Stimulated activated CD8-positive, alpha-beta memory T cell treated with anti-CD3 and anti-CD28 coated beads, Interleukin-12 subunit alpha, Interleukin-12 subunit beta, amount 100 ng/mL, for 4 hours (primary cell): ENCODE measurements around the gene HTR4.
"Not testable (repeated sequence)": the region's sequence is repeated elsewhere in the genome, so short reads cannot be mapped to it uniquely, and the experiment has no call there.

Experiments used
- DNase-seq: peaks from one replicate; pipeline ENCODE4 v3.0.0-alpha.2; 2020; ENCODE audit warnings: low read depth

HTR4 gene, protein sequence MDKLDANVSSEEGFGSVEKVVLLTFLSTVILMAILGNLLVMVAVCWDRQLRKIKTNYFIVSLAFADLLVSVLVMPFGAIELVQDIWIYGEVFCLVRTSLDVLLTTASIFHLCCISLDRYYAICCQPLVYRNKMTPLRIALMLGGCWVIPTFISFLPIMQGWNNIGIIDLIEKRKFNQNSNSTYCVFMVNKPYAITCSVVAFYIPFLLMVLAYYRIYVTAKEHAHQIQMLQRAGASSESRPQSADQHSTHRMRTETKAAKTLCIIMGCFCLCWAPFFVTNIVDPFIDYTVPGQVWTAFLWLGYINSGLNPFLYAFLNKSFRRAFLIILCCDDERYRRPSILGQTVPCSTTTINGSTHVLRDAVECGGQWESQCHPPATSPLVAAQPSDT

GRCh38 chr5:148653836-148654781 lies at the start of gene HTR4:
TSS of gene HTR4 (minus strand) at chr5:148654527. CDS start at chr5:148637014, 17,513 bp downstream.
- DNase-seq = no peak

GRCh38 chr5:148702019-148702596 lies 47.8 kb upstream of the HTR4 start:
- DNase-seq = no peak

GRCh38 chr5:148699028-148699427 lies 44.7 kb upstream of the HTR4 start:
- no peak for DNase-seq

DNA sequence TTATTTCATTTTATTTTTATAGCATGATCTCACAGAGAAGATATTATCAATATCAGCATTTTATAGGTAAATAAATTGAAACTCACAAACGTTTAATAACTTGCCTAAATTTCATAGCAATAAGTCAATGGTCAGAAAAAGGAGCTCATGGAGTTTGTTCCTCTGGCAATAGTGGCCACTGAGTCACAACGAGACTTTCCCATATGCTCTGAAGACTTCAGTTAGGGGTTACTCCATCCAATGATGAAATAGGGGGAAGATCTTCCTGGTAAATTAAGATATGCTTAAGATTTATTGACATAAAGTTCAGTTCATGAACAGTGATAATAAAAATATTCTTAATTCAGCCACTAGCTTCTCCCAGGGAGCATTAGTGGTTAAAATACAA lies 43.5 kb upstream of the HTR4 start:
- no peak for DNase-seq

GRCh38 chr5:148697180-148697808 lies 43.0 kb upstream of the HTR4 start:
- no peak for DNase-seq

- DNase-seq = no peak
These were observed 42.1 kb upstream of the HTR4 start for GRCh38 chr5:148696187-148697036.

- DNase-seq = no peak
These were observed 36.6 kb upstream of the HTR4 start for GRCh38 chr5:148690945-148691344.

DNA sequence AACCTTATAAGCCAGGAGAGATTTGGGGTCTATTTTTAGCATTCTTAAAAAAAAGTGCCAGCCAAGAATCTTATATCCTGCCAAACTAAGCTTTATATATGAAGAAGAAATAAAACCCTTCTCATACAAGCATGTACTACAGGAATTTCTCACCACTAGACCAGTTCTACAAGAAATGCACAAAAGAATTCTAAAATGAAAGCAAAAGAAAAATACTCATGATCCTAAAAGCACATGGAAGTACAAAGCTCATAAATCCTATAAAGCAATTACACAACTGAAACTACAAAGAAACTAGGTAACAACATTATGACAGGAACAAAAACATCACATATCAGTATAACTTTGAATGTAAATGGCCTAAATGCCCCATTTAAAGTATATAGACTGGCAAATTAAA lies 34.5 kb upstream of the HTR4 start:
- DNase-seq = no peak

GRCh38 chr5:148687871-148688270 lies 33.5 kb upstream of the HTR4 start:
- no peak for DNase-seq

DNA sequence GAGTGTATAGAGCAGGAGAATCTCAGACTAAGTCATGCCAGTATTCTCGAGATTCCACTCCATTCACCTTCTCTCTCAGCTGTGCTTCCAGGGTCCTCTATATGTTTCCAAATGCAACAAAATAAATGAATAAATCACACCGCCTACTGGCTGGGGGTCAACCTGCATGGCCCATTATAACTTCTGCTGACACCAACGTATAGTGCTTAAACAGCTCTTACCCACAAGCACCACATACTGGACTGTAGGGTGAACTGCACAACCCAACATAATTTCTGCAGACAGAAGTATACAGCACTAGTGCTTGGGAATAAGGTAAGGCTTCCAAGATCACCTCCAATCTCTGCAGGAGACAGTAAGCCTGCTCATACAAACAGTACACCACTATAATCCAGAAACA lies 33.1 kb upstream of the HTR4 start:
- no peak for DNase-seq

DNA sequence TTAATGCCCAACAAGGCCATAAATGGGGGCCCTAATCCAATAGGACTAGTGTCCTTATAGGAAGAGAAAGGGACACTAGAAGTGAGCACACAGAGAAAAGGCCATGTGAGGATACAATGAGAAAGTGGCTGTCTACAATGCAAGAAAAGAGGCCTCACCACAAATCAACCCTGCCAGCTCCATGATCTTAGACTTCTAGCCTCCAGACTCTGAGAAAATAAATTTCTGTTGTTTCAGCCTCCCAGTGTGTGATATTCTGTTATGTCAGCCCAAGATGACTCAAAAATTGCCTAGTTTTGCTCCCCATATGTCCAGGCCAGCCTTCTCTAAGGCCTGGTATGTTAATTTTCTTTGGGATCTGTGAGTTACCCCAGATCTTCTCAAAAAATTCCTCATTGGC lies 32.3 kb upstream of the HTR4 start:
- no peak for DNase-seq

DNA sequence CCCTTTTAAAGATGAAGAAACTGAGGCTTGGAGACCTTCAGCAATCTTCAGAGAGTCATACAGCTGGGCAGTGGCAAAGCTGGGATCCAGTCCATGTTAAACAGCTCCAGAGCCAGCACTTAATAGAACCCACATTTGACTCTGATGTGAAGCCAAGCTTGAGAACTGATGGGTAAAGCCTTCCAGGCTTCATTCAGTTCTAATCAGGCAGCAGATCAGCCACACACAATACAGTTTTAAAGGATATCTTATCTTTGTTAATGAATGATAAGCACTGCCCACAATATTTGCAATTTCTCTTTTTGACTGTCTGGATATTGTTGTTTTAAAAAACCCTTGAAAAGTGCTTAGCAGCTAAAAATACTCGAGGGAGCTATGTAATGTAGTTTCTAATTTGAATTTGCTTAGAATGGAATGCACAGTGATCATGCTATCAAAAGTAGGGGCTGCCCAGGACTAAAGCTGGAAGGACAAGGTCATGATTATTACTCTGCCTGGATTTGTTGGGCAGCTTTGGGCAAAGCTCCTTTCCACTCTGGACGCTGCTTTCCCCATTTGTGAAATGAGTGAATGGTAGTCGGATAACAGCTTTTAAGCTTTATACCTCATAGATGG lies 31.3 kb upstream of the HTR4 start:
- no peak for DNase-seq

- DNase-seq = no peak
These were observed 30.2 kb upstream of the HTR4 start for GRCh38 chr5:148684528-148684927.

DNA sequence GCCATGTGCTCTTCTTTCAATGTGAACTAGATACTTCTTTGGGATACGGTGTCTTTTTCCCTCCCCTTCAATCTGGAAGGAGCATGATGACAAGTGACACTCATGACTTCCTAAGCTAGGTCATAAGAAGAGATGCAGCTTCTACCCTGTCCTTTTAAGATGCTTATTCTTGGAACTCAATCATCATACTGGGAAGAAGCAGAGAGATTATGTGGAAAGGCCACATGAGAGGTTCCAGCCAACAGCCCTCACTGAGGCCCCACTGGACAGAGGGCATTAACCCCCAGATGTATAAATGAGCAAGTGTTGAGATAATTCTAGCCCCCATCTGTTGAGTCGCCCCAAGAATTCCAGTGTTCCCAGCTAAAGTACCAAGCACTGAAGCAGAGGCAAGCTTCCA lies 29.3 kb upstream of the HTR4 start:
- DNase-seq = no peak

DNA sequence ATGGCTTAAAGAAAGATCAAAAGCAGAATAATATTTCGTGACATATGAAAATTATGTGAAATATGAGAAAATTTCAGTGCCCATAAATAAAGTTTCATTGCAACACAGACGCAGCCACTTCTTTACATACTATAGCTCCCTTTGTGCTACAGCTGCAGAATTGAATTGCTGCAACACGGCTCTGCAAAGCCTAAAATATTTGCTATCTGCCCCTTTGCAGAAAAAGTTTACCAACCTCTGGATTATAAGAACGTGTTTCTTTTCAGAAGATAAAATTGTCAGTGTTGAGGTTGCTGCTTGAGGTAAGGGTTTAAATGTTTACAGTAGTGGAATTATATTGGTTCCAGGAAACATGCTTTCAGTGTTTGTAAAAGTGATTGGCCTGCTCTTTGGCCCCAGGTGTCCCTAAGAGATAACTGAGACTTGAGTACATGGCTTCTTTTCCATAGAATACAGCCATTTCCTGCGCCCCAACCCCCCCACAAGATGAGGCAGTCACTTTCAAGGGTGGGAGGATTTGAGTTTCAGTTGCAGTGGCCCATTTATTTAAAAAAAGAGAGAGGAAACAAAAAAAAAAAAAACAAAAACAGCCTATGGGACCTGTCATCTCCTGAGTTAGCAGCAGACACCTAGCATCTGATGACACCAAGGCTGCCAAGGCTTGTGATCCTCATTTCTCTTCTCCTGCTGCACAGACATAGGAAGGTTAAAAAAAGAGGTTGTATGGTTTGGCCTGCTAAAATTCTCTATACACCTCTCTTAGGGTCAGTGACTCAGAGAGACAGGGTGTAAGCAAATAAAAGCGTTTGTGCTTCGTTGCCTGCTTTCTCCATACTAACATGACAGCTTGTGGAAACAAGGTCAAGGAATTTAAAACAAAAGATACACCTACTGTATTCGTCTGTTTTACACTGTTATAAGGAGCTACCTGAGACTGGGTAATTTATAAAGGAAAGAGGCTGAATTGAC lies 28.0 kb upstream of the HTR4 start:
- no peak for DNase-seq

- no peak for DNase-seq
These were observed 27.1 kb upstream of the HTR4 start for GRCh38 chr5:148681157-148682057.

DNA sequence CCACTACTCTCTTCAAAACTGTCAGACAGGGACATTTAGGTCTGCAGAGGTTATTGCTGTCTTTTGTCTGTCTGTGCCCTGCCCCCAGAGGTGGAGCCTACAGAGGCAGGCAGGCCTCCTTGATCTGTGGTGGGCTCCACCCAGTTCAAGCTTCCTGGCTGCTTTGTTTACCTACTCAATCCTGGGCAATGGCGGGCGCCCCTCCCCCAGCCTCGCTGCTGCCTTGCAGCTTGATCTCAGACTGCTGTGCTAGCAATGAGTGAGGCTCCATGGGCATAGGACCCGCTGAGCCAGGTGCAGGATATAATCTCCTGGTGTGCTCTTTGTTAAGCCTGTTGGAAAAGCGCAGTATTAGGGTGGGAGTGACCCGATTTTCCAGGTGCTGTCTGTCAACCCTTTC lies 19.4 kb upstream of the HTR4 start:
- not testable (repeated sequence) for DNase-seq

DNA sequence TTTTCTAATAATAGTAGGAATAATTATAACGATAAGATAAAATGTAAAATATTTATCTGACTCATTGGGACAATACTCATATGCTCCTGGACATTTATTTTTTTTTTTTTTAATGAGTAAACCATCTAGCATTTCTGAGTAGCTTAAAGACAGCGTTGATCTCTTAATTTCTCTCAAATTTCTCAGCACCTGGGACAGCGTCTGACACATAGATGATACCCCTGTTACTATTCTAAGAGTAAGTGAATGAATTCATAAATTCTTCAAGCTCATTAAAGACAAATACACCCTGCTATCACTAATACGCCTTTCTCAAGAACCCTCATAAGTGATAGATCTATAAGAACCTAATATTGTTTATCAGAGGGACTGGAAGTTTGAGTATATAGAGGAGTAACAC lies 12.0 kb upstream of the HTR4 start:
- DNase-seq = no peak

- DNase-seq = no peak
These were observed 11.1 kb upstream of the HTR4 start for GRCh38 chr5:148665431-148665830.
